ENCODE data around the gene SNX27.
"Not testable (repeated sequence)": the region's sequence is repeated elsewhere in the genome, so short reads cannot be mapped to it uniquely, and the experiment has no call there.

SNX27 gene

DNA sequence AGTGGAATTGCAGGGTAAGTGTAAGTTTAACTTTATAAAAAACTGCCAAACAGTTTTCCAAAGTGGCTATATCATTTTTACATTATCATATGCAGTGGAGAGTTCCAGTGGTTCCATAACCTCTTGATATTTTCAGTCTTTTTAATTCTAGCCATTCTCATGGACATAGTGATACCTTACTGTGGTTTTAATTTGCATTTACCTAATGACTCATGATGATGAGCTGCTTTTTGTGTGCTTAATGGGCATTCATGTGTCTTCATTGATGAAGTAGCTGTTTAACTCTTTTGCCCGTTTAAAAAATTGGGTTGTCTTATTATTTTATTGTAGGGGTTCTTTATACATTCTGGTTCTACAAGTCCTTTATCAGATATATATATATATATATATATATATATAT lies 29.4 kb downstream of the SNX27 start:
- no peak for DNase-seq (ENCODE audit: low spot score)

GRCh38 chr1:151643085-151643484 lies 31.2 kb downstream of the SNX27 start:
- not testable (repeated sequence) for DNase-seq (ENCODE audit: low spot score)

DNA sequence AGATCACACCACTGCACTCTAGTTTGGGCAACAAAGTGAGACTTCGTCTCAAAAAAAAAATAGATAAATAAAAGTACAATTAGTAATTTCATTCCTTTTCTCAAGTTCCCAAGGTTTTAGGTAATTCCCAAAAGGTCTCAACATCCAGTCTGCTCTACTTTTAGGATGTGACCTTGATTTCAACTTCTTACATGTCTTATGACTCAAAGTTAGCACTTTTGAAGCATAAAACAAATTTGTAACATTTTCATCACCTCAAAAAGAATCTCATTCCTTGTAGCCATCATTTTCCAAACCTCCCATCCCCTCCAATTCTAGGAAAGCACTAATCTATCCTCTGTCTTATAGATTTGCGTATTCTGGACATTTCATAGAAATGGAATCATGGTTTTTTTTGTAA lies 32.2 kb downstream of the SNX27 start:
- no peak for DNase-seq (ENCODE audit: low spot score)

GRCh38 chr1:151653397-151653796 lies 41.5 kb downstream of the SNX27 start:
- DNase-seq (ENCODE audit: low spot score) = no peak

GRCh38 chr1:151655371-151655770 lies 43.5 kb downstream of the SNX27 start:
- no peak for DNase-seq (ENCODE audit: low spot score)

- DNase-seq (ENCODE audit: low spot score) = no peak
These were observed 49.9 kb downstream of the SNX27 start for GRCh38 chr1:151661751-151662150.

DNA sequence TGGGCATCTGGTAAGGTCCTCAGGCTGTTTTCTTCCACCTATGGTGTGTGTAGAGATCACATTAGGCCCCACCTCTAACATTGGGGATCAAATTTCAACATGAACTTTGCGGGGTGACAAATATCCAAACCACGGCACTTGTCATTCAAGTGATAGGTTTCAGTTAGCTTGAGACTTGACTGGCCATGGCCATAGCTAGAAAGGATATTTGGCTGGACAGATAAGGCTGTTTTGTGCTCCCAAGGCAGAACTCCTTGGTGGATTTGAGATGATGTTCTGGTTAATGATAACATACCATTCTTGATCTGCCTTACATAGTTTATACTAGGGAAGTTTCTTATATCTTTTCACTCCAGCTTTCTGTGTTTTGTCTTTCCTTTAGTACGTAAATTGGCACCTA lies 56.2 kb downstream of the SNX27 start:
- no peak for DNase-seq (ENCODE audit: low spot score)

GRCh38 chr1:151670036-151670675 lies 58.3 kb downstream of the SNX27 start:
- not testable (repeated sequence) for DNase-seq (ENCODE audit: low spot score)

DNA sequence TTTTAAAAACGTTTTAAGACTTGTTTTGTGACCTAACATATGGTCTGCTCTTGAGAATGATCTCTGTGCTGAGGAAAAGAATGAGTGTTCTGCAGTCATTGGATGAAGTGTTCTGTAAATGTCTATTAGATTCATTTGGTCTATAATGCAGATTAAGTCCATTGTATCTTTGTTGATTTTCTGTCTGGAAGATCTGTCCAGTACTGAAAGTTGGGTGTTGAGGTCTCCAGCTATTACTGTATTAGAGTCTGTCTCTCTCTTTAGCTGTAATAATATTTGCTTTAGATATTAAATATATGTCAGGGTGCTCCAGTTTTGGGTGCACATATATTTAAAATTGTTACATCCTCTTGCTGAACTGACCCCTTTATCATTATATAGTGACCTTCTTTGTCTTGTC lies 61.6 kb downstream of the SNX27 start:
- DNase-seq (ENCODE audit: low spot score) = no peak

GRCh38 chr1:151680391-151680790 lies 68.5 kb downstream of the SNX27 start:
- DNase-seq (ENCODE audit: low spot score) = no peak

DNA sequence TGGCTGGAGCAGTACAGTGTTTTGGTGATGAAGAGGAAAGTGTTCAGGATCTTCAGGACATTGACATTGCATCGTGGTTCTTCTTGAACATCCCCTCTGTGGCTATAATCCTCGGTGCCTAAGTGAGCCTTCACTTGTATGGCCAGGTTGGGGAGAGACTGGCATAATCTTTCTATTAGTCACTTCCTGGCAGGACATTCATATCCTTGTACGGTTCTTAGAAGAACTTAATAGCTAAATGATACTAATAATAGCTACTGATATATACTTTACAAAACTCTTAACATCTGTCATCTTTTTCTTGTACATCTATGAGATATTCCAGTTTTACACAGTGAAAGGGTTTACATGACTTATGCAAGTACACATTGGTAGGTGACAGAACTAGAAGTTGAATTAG lies 69.0 kb downstream of the SNX27 start:
- no peak for DNase-seq (ENCODE audit: low spot score)

- DNase-seq (ENCODE audit: low spot score) = no peak
These were observed 70.1 kb downstream of the SNX27 start for GRCh38 chr1:151681923-151682322.

- not testable (repeated sequence) for DNase-seq (ENCODE audit: low spot score)
These were observed 71.1 kb downstream of the SNX27 start for GRCh38 chr1:151682901-151683300.

DNA sequence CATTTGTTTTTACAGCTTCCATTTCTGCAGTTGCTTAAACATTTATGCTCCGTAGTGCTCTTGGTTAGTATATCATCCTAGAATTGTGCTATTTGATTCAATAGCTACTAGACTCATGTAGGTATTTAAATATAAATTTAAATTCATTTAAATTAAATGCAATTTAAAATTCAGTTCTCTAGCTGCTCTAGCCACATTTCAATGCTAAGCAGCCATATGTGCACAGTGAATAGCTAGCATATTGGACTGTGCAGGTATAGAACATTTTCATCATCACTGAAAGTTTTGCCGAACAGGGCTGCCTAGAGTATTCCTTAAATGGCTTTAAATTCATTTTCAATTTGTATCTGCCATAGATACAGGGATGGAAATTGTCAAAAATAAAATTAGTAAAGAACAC lies 72.3 kb downstream of the SNX27 start:
- no peak for DNase-seq (ENCODE audit: low spot score)

DNA sequence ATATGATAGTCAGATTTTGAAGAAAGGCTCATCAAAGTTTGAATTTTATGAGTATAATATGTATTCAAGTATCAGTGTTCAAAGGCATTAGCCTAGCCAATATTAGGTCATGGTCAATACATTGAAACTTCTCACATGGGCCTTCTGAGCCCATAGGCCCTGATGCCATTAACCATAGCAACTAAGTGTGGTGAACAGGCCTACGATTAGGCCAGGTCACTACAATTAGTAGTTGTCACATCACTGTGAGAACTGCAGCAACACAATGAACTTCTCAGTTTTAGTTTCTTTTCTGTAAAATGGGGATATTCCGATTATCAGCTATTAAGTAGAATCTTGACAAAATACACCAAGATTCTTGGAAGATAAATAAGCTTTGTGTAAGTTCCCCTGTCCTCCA lies 74.7 kb downstream of the SNX27 start:
- no peak for DNase-seq (ENCODE audit: low spot score)

DNA sequence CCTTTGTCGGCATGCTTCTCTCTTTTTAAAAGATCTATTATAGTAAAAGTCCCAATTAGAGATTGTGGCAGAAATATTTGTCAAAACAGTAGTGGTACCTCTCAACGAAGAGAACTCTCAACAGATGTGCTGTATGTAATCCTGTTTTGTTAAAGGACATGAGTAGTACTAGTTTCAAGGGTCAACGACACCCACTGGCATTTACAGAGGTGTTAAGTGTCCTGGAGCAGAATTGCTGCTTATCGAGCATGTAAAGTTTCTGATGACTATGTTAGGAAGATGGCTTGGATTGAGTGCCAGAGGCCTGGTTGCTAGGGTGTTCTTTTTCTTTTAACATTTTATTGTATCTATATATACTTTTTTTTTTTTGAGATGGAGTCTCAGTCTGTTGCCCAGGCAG lies 77.6 kb downstream of the SNX27 start:
- DNase-seq (ENCODE audit: low spot score) = no peak

GRCh38 chr1:151692226-151692625 lies 80.4 kb downstream of the SNX27 start:
- DNase-seq (ENCODE audit: low spot score) = no peak

DNA sequence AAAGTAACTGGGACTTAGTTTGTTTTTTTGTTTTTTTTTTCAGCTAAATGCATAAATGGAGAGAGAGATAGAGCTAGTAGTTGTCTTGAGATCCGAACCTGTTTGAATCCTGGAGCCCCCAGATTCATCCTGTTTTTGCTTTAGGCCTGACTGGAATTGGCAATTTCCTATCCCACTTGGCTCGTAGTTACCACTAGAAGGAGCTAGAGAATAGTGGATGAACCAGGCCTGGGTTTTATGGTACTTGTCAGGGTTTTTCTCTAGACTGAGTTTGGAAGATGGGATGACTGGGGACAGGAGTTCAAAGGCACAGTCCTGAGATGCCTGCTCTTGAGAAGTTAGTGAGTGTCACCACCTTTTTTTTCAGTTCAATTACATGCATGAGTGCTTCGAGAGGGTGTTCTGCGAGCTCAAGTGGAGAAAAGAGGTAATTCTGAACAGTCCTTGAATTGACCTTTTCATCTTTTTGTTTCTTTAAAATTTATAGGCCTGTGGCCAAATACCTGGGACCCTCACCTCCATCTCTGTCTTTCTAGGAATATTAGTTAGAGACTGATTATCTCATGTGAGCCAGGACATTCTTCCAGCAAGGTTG lies 81.3 kb downstream of the SNX27 start:
- DNase-seq (ENCODE audit: low spot score) = no peak

DNA sequence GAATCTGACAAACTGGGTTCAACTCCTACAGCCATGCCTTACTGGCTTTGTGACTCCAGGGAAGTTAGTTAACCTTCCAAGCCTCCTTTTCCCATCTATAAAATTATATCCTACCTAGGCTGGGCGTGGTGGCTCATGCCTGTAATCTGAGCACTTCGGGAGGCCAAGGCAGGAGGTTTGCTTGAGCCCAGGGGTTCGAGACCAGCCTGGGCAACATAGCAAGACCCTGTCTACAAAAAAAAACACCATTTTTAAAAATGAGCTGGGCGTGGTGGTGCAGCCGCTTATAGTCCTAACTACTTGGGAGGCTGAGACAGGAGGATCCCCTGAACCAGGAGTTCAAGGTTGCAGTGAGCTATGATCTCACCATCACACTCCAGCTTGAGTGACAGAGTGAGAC lies 89.7 kb downstream of the SNX27 start:
- DNase-seq (ENCODE audit: low spot score) = no peak

- DNase-seq (ENCODE audit: low spot score) = no peak
These were observed 91.1 kb downstream of the SNX27 start for GRCh38 chr1:151702936-151703335.

DNA sequence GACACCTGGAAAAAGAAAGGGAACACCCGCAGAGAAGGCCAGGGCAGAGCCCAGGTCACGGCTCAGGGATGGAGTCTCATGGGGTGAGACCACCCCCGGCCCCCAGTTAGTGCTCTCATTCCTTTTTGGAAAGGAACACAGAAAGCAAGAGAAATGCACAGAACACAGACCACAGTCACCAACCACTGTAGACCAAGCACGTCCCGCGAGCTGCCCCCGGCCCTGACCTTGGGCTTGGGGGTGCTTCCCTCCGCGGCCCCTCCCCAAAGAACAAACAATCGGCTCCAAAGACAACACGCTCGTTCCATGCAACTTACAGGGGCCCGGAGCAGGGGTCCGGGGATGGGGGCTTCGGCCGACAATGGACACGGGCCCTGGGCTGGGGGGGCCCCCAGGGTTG lies 92.0 kb downstream of the SNX27 start:
- DNase-seq (ENCODE audit: low spot score) = no peak

- DNase-seq (ENCODE audit: low spot score) = no peak
These were observed 92.4 kb downstream of the SNX27 start for GRCh38 chr1:151704246-151704645.

DNA sequence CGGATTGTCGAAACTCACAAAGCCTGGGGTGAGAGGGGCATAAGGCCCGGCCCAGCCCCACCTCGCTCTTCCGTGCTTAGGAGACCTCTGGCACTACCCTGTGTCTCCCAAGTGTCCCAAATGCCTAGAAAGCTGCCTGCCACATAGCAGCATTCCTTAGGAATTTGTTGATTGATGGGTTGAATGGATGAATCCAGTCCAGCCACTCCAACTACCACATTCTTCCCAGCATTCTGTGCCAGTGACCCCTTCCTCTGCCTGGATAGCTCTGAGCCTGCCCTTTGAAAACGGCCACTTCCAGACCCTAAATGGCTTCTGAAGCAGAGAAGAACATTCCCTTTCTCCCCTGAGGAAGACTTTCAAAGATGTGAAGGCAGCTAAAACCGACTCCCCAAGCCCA lies 93.3 kb downstream of the SNX27 start:
- no peak for DNase-seq (ENCODE audit: low spot score)

- no peak for DNase-seq (ENCODE audit: low spot score)
These were observed 94.1 kb downstream of the SNX27 start for GRCh38 chr1:151705753-151706463.
